HG02678 (cell line): ENCODE measurements around the gene ZNF3.

Experiments
- ATAC-seq: cut with Tn5 transposase; IDR thresholded peaks from one replicate; pipeline ENCODE4 v1.9.1; 2021; ENCODE audit warnings: mild to moderate bottlenecking, moderate library complexity; ENCODE audit not compliant: unreplicated experiment

ZNF3 gene

GRCh38 chr7:100111156-100111555, 29.6 kb upstream of the ZNF3 start:
- no peak for ATAC-seq

- ATAC-seq: no peak
Observed at GRCh38 chr7:100109521-100110163, 28.1 kb upstream of the ZNF3 start.

GRCh38 chr7:100107890-100108289, 26.4 kb upstream of the ZNF3 start:
- ATAC-seq: no peak

- no peak for ATAC-seq
Observed at GRCh38 chr7:100107125-100107737, 25.7 kb upstream of the ZNF3 start.

GRCh38 chr7:100106633-100107032, 25.1 kb upstream of the ZNF3 start:
- no peak for ATAC-seq

GRCh38 chr7:100105534-100105933, 24.0 kb upstream of the ZNF3 start:
- ATAC-seq: no peak

- ATAC-seq: no peak
Observed at GRCh38 chr7:100102950-100103840, 21.7 kb upstream of the ZNF3 start.

- peak; percentile 85 for ATAC-seq
Observed at GRCh38 chr7:100101016-100101862, 19.7 kb upstream of the ZNF3 start, which contains the start of the genes AP4M1 and MCM7. Gene AP4M1 (plus strand): TSS chr7:100101643. CDS start chr7:100101715, 72 bp downstream. Gene MCM7 (minus strand): TSS chr7:100101397. CDS start chr7:100101294, 103 bp downstream.

- peak; percentile 64 for ATAC-seq
Observed at GRCh38 chr7:100100420-100101015, 19.0 kb upstream of the ZNF3 start.

- ATAC-seq: no peak
Observed at GRCh38 chr7:100099452-100099851, 17.9 kb upstream of the ZNF3 start.

GRCh38 chr7:100098913-100099312, 17.4 kb upstream of the ZNF3 start:
- ATAC-seq: no peak

- ATAC-seq: no peak
Observed at GRCh38 chr7:100095704-100096103, 14.2 kb upstream of the ZNF3 start.

- ATAC-seq: no peak
Observed at GRCh38 chr7:100095289-100095688, 13.8 kb upstream of the ZNF3 start.

GRCh38 chr7:100093925-100094486, 12.5 kb upstream of the ZNF3 start:
- no peak for ATAC-seq

GRCh38 chr7:100093498-100093897, 12.0 kb upstream of the ZNF3 start:
- ATAC-seq: no peak

- no peak for ATAC-seq
Observed at GRCh38 chr7:100093054-100093453, 11.5 kb upstream of the ZNF3 start.

GRCh38 chr7:100091411-100092181, 10.1 kb upstream of the ZNF3 start:
- ATAC-seq: no peak

- ATAC-seq: no peak
Observed at GRCh38 chr7:100090527-100091410, 9.2 kb upstream of the ZNF3 start.
